ENCODE data around the gene CYP17A1. TPM values are rescaled to one million over a fixed set of nuclear protein-coding genes. Genes with fewer than 3 reads are reported as not detected.
"Not testable (repeated sequence)": the region's sequence is repeated elsewhere in the genome, so short reads cannot be mapped to it uniquely, and the experiment has no call there.

CYP17A1 gene
- total RNA-seq, 1 donor from 2014 or later = not detected

- peaks cover 8% of the 10 kb centered on the region for H3K27me3 Mint-ChIP-seq (ENCODE audit: insufficient read depth, low read depth)
- H3K9ac ChIP-seq = no peak overlapping the region
- DNase-seq (ENCODE audit: low spot score) = no peak
- no peak overlapping the region for H3K27ac Mint-ChIP-seq
- no peaks in the 10 kb centered on the region for H3K36me3 Mint-ChIP-seq
- no peak overlapping the region for H3K4me3 ChIP-seq
- H3K36me3 ChIP-seq = no peaks in the 10 kb centered on the region
- no peak overlapping the region for H3K4me2 ChIP-seq
- no peaks in the 10 kb centered on the region for H3K4me1 ChIP-seq
- peaks cover 29% of the 10 kb centered on the region for H3K9me3 Mint-ChIP-seq
- H3K4me3 Mint-ChIP-seq = no peak overlapping the region
- no peaks in the 10 kb centered on the region for H3F3A ChIP-seq (ENCODE audit: low read depth)
- no peak for TF ChIP-seq EZH2phosphoT487 (IDR thresholded peaks at IDR 0.05)
- TF ChIP-seq EZH2 (IDR thresholded peaks at IDR 0.05) = no peak
- no peak for TF ChIP-seq CTCF (IDR thresholded peaks at IDR 0.05)
- no peaks in the 10 kb centered on the region for H3K27me3 ChIP-seq
- no peaks in the 10 kb centered on the region for H3K9me3 ChIP-seq (ENCODE audit: low read depth)
- no peak overlapping the region for H3K27ac ChIP-seq
- no peaks in the 10 kb centered on the region for H3K79me2 ChIP-seq (ENCODE audit: low read depth)
- no peaks in the 10 kb centered on the region for H4K20me1 ChIP-seq (ENCODE audit: low read depth)
- H2AFZ ChIP-seq (replicated peaks) = no peak overlapping the region
- H3K4me1 Mint-ChIP-seq = no peaks in the 10 kb centered on the region
Measured at GRCh38 chr10:102841827-102842345, 4.7 kb upstream of the CYP17A1 start.

GRCh38 chr10:102838276-102838927 lies 1.2 kb upstream of the CYP17A1 start:
- H3K4me2 ChIP-seq; H3K27me3 Mint-ChIP-seq (ENCODE audit: insufficient read depth, low read depth); H3K4me3 ChIP-seq; H3K4me1 ChIP-seq; H3K9me3 ChIP-seq (ENCODE audit: low read depth); H3K4me3 Mint-ChIP-seq; DNase-seq (ENCODE audit: low spot score); H2AFZ ChIP-seq (replicated peaks); H3K27ac ChIP-seq; H3K79me2 ChIP-seq (ENCODE audit: low read depth); H3K36me3 ChIP-seq; H3K4me1 Mint-ChIP-seq; H4K20me1 ChIP-seq (ENCODE audit: low read depth); H3F3A ChIP-seq (ENCODE audit: low read depth); H3K27me3 ChIP-seq; H3K9ac ChIP-seq; H3K27ac Mint-ChIP-seq; H3K36me3 Mint-ChIP-seq: not testable (repeated sequence)
- H3K9me3 Mint-ChIP-seq = peaks cover 19% of the 10 kb centered on the region

GRCh38 chr10:102835007-102835482 lies 2.2 kb downstream of the CYP17A1 start:
- peak; percentile 91 for DNase-seq (ENCODE audit: low spot score)
- no peak overlapping the region for H3K4me3 Mint-ChIP-seq
- H3F3A ChIP-seq (ENCODE audit: low read depth) = no peaks in the 10 kb centered on the region
- H2AFZ ChIP-seq (replicated peaks) = peak overlapping the region; percentile 53
- H3K27me3 ChIP-seq = no peaks in the 10 kb centered on the region
- TF ChIP-seq CTCF (IDR thresholded peaks at IDR 0.05) = peak; percentile 90
- no peak for TF ChIP-seq EZH2 (IDR thresholded peaks at IDR 0.05)
- no peak for TF ChIP-seq EZH2phosphoT487 (IDR thresholded peaks at IDR 0.05)
- no peak overlapping the region for H3K4me2 ChIP-seq
- peaks cover 15% of the 10 kb centered on the region for H3K9me3 Mint-ChIP-seq
- H3K4me1 ChIP-seq = no peaks in the 10 kb centered on the region
- H3K36me3 ChIP-seq = no peaks in the 10 kb centered on the region
- H3K27me3 Mint-ChIP-seq (ENCODE audit: insufficient read depth, low read depth) = peaks cover 6% of the 10 kb centered on the region
- H3K27ac ChIP-seq = no peak overlapping the region
- no peaks in the 10 kb centered on the region for H4K20me1 ChIP-seq (ENCODE audit: low read depth)
- no peak overlapping the region for H3K27ac Mint-ChIP-seq
- H3K4me3 ChIP-seq = no peak overlapping the region
- no peak overlapping the region for H3K9ac ChIP-seq
- H3K4me1 Mint-ChIP-seq = peaks cover 4% of the 10 kb centered on the region
- H3K79me2 ChIP-seq (ENCODE audit: low read depth) = no peaks in the 10 kb centered on the region
- H3K36me3 Mint-ChIP-seq = no peaks in the 10 kb centered on the region
- H3K9me3 ChIP-seq (ENCODE audit: low read depth) = no peaks in the 10 kb centered on the region

- Histone ChIP-seq H3K4me2 (no peak overlapping the region), H4K20me1 (ENCODE audit: low read depth) (no peaks in the 10 kb centered on the region), H3K4me1 (no peaks in the 10 kb centered on the region), H3K36me3 (no peaks in the 10 kb centered on the region), H3K4me3 (no peak overlapping the region), H3K9me3 (ENCODE audit: low read depth) (no peaks in the 10 kb centered on the region), H2AFZ (replicated peaks) (no peak overlapping the region), H3K27me3 (no peaks in the 10 kb centered on the region), H3K9ac (no peak overlapping the region), H3K79me2 (ENCODE audit: low read depth) (no peaks in the 10 kb centered on the region), H3F3A (ENCODE audit: low read depth) (no peaks in the 10 kb centered on the region), H3K27ac (no peak overlapping the region)
- no peak for DNase-seq (ENCODE audit: low spot score)
- Mint-ChIP-seq H3K27ac (no peak overlapping the region), H3K4me3 (no peak overlapping the region), H3K36me3 (no peaks in the 10 kb centered on the region), H3K9me3 (peaks cover 15% of the 10 kb centered on the region), H3K4me1 (peaks cover 6% of the 10 kb centered on the region), H3K27me3 (ENCODE audit: insufficient read depth, low read depth) (peaks cover 6% of the 10 kb centered on the region)
- TF ChIP-seq EZH2 (IDR thresholded peaks at IDR 0.05) (no peak), CTCF (IDR thresholded peaks at IDR 0.05) (no peak), EZH2phosphoT487 (IDR thresholded peaks at IDR 0.05) (no peak)
Measured at GRCh38 chr10:102834143-102834542, 3.1 kb downstream of the CYP17A1 start.
